ENCODE results near the gene BTBD8. TPM values are rescaled to one million over a fixed set of nuclear protein-coding genes. Genes with fewer than 3 reads are reported as not detected.
"Not testable (repeated sequence)": the region's sequence is repeated elsewhere in the genome, so short reads cannot be mapped to it uniquely, and the experiment has no call there.

BTBD8 gene
- 0.43 and 3.6 TPM in 2 replicates for total RNA-seq (2014; rRNA removed; shearing (Covaris generic); ENCODE audit: low replicate concordance)

DNA sequence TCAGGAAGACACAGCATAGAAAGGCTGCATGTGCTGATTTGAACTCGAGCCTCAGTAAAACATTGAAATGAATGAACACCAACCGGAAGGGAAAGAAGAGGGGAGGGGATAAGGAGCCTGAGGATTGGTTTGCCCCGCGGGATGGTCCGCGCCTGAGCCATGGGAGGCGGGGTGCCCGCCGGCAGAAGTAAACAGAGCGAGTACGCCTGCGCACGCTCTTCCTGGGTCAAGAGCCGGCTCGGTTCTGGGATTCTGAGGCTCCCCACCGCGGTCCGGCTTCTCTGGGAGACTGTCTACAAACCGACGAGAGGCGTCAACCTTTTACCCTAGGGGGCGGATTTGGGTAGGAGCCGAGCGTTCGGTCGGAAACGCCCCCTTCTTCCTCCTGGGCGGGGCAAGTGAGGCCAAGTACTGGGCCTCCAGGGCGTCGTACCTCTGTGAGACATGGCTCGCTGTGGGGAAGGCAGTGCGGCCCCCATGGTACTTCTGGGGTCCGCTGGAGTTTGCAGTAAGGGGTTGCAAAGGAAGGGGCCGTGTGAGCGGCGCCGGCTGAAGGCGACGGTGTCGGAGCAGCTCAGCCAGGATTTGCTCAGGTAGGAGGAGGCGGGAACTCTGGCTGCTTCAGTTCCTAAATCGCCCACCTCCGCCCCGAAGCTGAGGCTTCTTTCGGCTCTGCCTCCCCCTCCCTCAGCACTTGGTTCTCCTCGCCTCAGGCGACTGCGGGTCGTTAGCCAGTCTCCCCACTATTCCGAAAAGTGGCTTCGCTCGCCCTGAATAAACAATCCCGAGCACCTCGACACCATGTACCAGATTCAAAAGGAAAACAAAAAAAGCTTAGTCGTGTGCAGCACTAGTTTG lies at the start of gene BTBD8:
BTBD8 (plus strand) TSS at position 218 of the 858 bp plus-strand sequence; CDS start at position 445, 227 bp downstream.
- in situ Hi-C loops (cut with HindIII; ENCODE audit: low pct_unique_long_range_greater_than_20kb, low sequenced_read_pairs): no loop called here

DNA sequence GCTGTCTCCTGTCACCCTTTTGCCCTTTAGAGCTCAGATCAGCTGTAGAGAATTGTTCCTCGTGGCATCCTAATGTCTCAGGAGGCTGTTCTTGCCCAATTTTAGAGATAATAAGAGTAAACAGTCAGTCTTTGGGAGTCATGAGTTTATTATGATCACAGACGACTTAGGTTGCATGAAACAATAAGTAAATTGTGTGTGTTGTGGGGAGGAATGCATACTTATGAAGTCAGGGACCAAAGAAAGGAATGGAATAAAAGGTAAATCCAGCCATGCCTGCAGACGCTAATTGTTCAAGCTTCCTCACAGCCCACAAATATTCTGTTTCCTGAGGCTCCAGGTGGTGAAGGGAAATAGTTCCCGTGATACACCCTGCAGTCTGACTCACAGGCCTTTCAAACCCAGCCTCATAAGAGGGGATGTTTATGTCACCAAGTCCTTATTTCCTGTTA lies 49.5 kb upstream of the BTBD8 start:
- DNase-seq (ENCODE audit: low read depth): peak; percentile 1
- in situ Hi-C loops (cut with HindIII; ENCODE audit: low pct_unique_long_range_greater_than_20kb, low sequenced_read_pairs): no loop called here

More for the DNA sequence above, at the start of gene BTBD8:
- peak; percentile 77 for DNase-seq (ENCODE audit: low read depth)

DNA sequence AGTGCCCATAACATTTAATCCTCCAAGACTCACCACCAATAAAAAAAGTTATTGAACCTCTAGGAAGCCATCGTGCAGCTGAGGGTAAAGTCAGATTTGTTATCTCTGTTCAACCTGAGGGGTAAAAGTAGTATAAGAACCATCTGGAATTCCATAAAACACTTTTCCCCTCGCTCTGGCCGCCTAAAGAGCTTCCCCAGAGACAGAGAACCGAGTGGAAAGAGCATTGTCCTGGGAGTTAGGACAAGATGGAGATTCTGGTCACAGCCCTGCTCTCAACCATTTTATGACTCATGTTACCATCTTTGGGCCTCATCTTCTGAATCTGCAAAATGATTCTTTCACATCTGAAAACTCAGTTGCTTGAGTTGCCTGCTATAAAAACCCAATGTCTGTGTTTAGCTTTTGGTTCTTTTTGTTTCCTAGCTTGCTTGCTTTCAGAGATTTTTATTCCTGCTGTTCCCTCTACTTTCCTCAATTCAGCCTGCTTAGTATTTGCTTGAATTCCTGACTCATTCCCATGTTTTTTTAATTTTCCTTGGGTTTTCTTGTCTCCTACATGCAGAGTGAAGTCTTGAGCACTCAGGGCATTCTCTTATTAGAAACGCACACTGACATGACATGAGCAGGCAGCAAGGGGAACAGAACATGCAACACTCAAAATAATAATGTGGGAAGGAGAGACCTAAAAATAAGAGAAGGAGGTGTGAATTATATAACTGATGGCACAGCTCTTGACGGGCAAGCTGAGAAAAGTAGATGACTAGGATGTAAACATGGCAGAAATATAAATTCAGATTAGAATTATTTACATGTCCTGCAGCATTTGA lies 48.6 kb upstream of the BTBD8 start:
- DNase-seq (ENCODE audit: low read depth): no peak
- in situ Hi-C loops (cut with HindIII; ENCODE audit: low pct_unique_long_range_greater_than_20kb, low sequenced_read_pairs): no loop called here

DNA sequence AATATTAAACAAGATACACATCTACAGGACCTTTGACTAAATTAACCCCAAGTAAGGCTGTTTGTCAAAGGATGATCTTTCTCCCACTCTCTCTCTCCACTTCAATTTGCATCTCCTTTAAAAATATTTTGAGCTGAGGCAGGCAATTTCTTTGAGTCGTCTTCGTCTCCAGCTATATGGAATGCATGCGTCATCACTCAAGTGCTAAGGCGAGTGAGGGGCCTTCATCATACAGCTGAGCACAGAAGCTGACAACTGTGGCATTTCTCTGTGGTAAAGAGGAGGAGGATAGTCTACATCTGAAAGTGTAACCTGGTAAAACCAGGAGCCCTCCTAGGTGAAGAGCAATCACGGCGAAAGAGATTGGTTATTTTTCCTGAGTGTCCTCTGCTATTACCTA lies 42.7 kb upstream of the BTBD8 start:
- DNase-seq (ENCODE audit: low read depth): no peak
- in situ Hi-C loops (cut with HindIII; ENCODE audit: low pct_unique_long_range_greater_than_20kb, low sequenced_read_pairs): no loop called here

DNA sequence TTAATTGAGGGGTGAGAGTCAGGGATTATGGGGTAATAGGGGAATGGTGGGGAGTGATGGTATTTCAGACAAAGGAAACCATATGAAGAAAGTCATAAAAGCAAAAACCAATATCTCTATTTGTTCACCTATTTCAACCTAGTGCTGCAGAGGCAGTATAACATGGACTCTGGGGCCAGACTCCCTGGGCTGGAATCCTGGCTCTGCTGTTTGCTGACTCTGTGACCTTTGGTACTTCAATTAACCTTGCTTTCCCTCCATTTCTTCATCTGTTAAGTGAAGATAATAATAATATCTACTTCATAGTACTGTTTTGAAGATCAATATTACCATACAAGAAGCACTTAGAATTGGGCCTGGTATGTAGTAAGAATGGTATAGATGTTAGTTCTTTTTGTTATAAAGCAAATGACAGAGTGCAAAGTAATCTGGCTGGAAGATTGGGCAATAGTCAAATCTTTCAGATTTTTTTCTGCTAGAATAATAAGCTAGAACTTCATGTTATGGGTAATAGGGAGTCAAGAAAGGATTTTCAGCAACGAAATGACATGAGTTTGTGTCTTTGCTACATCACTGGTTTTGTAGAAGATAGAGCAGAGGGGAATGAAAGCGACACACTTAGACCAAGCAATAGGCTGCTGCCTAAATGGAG lies 41.3 kb upstream of the BTBD8 start:
- DNase-seq (ENCODE audit: low read depth): no peak
- in situ Hi-C loops (cut with HindIII; ENCODE audit: low pct_unique_long_range_greater_than_20kb, low sequenced_read_pairs): no loop called here

DNA sequence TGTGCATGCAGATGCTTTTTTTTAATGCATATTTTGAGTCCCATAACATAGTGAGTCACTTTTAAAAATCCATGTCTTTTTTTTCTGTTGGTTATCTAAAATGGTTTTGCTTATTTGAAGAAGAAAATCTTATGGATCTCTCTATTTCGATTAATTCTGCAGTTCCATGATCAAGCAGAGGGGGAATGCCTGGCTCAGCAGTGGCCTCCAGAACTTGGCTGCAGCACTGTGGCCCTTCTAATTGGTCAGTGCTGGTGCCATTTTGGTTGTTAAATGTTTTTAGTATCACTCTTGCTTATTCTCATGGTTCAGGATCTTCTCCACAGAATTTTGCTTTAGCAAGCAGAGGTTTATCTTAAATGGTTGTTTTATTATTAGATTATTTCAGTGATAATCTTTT lies 39.2 kb upstream of the BTBD8 start:
- in situ Hi-C loops (cut with HindIII; ENCODE audit: low pct_unique_long_range_greater_than_20kb, low sequenced_read_pairs): no loop called here
- DNase-seq (ENCODE audit: low read depth): no peak

DNA sequence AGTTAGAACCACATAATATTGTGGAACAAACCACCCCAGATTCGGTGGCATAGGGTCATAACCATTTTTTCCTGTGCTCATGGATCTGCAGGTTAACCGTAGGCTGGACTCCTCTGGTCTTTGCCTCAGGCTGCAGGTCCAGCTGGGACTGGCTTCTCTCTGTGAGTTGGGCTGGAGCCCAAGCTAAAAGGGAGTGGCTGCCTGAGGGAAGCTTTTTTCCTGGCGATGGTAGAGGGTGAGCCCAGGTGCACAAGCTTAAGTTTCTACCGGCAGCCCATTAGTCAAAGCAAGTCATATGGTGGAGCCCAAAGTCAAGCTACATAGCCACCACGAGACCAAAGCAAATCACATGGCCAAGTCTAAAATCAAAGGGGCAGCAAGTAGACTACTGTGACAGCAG lies 36.5 kb upstream of the BTBD8 start:
- DNase-seq (ENCODE audit: low read depth): no peak
- in situ Hi-C loops (cut with HindIII; ENCODE audit: low pct_unique_long_range_greater_than_20kb, low sequenced_read_pairs): no loop called here

DNA sequence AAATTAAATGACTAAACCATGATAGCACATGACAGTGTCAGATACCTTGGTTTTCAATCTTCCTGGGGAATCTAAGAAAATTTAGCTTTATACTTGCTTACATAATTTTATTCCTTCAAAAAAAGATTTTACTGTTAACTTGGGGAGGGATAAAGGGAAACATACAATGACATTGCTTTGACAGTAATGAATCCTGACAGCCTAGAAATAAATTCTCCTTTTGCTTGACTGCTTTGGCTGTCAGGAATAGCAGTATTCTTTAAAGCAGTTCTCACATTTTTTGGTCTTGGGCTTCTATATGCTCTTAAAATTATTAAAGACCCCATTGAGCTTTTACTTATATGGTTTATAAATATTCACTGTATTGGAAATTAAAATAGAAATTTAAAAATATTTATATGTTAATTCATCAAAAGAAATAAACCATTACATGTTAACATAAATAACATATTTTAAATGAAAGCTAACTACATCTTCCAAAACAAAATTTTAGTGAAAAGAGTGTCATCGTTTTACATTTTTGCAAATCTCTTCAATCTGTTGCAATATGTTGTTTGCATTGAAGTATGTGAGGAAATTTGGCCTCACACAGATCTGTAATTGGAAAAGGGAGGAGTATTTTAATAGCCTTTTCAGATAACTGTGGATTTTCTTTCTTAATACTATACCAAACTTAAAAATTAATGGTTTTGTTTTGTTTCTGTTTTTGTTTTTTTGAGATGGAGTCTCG lies 34.2 kb upstream of the BTBD8 start:
- in situ Hi-C loops (cut with HindIII; ENCODE audit: low pct_unique_long_range_greater_than_20kb, low sequenced_read_pairs): no loop called here
- DNase-seq (ENCODE audit: low read depth): no peak

DNA sequence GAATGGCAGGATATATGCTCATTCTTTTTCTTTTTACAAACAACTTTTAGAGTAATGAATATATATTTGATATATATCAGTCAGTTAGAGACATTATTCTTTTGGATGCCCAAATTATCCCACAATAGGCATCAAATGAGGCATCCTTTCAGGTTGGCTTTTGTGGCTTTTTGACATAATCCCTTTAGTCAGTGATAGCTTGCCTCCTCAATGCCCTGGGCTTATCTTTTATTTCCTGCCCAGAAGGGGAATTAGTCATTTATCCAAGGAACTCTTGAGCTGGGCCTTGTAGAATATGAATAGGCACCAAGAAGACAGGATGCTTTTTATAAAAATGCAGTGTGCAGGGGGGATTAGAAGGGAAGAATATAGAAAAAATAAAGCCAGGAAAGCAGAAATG lies 28.2 kb upstream of the BTBD8 start:
- no peak for DNase-seq (ENCODE audit: low read depth)
- in situ Hi-C loops (cut with HindIII; ENCODE audit: low pct_unique_long_range_greater_than_20kb, low sequenced_read_pairs): no loop called here

DNA sequence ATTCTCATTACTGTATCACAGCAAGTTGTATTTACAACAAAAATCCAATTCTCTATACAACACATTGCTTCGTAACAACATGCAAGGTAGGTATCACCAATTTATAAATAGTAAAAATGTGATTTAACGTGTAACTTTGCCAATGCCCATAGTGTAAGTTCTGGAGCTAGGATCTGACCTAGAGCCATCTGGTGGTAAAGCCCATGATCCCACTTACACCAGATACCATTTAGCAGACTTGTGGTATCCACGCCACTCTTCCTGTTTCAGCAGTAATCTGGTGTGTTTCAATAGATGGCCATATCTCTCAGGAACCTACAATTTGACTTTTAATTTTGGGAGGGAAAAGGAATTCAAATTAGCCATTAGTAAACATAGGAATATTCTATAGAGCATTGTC lies 15.1 kb upstream of the BTBD8 start:
- no peak for DNase-seq (ENCODE audit: low read depth)
- in situ Hi-C loops (cut with HindIII; ENCODE audit: low pct_unique_long_range_greater_than_20kb, low sequenced_read_pairs): no loop called here

DNA sequence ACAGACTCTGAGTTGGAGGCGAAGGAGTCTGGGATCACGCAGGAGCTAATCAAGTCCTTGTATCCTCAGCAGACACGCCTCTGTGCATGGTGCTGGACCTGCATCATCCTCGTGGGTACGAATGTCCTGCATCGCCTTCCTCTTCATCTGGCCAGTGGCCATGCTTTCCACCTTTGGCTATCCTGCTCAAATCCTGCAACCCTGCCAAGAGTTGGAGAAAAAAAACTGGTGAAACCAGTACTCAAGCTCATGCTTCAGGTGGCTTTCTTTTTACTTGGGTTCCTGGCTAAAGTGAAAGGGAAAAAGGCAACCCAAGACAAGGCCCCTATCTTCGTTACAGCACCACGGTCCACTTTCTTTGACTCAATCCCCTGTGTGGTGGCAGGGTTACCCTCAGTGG lies 13.8 kb upstream of the BTBD8 start:
- in situ Hi-C loops (cut with HindIII; ENCODE audit: low pct_unique_long_range_greater_than_20kb, low sequenced_read_pairs): no loop called here
- no peak for DNase-seq (ENCODE audit: low read depth)

DNA sequence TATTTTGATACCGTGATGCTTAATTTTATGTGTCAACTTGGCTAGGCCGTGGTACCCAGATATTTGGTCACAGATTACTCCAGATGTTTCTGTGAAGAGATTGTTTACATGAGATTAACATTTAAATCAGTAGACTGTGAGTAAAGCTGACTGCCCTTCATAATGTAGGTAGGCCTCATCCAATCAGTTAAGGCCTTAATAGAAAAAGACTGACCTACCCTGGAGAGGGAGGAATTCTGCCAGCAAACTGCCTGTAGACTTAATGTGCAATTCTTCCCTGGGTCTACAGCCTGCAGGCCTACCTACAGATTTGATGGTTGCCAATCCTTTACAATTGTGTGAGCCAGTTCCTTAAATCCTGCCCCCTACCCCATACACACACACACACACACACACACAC lies 9.3 kb upstream of the BTBD8 start:
- no peak for DNase-seq (ENCODE audit: low read depth)
- in situ Hi-C loops (cut with HindIII; ENCODE audit: low pct_unique_long_range_greater_than_20kb, low sequenced_read_pairs): no loop called here

DNA sequence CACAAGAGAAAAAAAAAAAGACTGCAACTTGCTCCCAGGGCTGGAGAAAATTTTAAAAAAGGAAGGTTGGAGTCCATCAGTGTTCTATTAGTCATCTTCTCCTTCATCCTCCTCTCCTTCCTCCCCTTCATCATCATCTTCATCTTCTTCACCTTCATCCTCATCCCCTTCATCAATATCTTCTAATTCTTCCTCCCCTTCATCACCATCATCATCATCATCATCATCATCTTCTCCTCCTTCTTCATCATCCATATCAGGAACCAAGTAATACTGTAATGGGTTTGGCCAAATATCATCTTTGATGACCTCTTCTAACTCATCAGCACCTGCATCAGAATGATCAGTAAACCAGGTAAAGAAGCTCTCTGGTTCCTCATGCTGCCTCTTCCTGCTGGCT lies 5.7 kb upstream of the BTBD8 start:
- in situ Hi-C loops (cut with HindIII; ENCODE audit: low pct_unique_long_range_greater_than_20kb, low sequenced_read_pairs); DNase-seq (ENCODE audit: low read depth): not testable (repeated sequence)

DNA sequence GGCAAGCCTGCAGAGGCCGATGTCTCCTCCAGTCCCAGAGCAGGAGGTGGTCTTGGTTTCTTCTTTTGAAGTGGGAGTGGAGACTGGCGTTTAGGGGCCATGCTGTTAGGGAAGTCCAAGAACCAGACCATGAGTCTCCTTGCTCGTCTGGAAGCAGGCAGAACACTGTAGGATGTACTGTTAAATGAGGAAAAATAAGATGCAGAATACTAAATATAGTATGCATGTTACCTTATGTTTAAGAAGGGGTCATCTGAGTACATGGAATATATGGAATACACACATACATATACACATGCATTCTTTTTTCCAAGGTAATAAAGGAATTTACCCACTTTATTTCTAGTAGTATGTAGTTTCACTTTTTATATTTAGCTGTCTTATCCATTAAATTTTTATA lies 4.8 kb upstream of the BTBD8 start, which contains the start of gene SETSIP:
SETSIP (minus strand) TSS at position 101 of the 400 bp plus-strand sequence; CDS start at position 101, 0 bp downstream.
- no peak for DNase-seq (ENCODE audit: low read depth)
- in situ Hi-C loops (cut with HindIII; ENCODE audit: low pct_unique_long_range_greater_than_20kb, low sequenced_read_pairs): no loop called here

DNA sequence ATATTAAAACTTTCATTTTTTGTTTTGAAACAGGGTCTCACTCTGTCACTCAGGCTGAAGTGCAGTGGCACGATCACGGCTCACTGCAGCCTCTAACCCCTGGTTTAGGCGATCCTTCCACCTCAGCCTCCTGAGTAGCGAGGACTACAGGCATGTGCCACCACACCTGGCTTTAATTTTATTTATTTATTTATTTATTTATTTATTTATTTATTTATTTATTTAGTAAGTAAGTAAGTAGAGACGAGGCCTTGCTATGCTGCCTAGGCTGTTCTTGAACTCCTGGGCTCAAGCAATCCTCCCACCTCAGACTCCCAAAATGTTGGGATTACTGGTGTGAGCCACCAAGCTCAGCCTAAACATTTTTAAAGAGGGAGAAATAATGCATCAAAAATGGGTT lies 3.8 kb upstream of the BTBD8 start:
- no peak for DNase-seq (ENCODE audit: low read depth)
- in situ Hi-C loops (cut with HindIII; ENCODE audit: low pct_unique_long_range_greater_than_20kb, low sequenced_read_pairs): no loop called here

DNA sequence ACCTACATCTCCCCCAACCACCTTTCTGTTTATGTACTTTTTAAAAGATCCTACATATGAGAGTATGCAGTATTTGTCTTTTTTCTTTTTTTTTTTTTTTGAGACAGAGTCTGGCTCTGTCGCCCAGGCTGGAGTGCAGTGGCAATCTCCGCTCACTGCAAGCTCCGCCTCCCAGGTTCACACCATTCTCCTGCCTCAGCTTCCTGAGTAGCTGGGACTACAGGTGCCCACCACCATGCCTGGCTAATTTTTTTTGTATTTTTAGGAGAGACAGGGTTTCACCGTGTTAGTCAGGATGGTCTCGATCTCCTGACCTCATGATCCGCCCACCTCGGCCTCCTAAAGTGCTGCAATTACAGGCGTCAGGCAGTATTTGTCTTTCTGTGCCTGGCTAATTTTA lies 2.1 kb upstream of the BTBD8 start:
- in situ Hi-C loops (cut with HindIII; ENCODE audit: low pct_unique_long_range_greater_than_20kb, low sequenced_read_pairs); DNase-seq (ENCODE audit: low read depth): not testable (repeated sequence)

DNA sequence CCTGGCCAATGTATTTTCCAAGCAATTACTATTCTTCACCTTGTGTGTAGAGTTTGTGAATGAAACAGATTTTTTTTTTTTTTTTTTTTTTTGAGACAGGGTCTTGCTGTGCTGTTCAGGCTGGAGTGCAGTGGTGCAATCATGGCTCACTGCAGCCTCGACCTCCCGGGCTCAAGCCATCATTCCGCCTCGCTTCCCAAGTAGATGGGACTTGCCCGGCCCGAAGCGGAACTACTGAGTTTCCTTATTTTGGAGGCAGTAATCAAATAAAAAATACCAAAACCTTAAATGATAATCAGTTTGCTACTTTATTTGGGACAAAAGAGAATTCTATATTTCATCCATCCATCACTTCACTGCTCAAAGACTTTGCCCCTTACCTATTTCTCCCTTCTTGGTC lies 704 bp upstream of the BTBD8 start:
- in situ Hi-C loops (cut with HindIII; ENCODE audit: low pct_unique_long_range_greater_than_20kb, low sequenced_read_pairs): no loop called here
- no peak for DNase-seq (ENCODE audit: low read depth)

DNA sequence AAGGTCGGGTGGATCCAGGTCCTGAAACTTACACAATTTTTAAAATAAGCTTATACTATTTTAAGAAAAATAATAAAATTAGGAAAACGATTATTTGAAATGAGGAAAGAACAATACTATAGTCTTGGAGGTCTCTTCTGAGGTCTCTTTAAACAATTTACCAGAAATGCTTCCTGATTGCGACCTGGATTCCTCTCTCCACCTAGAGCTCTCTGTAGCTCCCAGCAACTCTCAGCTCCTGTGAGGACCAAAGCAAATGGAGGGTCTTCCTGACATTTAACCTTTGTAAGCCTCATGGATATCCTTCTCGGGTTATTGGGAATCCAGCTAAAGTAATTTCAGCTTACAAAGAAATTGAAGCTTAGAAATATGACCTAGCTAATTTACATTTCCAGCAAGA lies 886 bp downstream of the BTBD8 start:
- in situ Hi-C loops (cut with HindIII; ENCODE audit: low pct_unique_long_range_greater_than_20kb, low sequenced_read_pairs): no loop called here

More for the DNA sequence above, 886 bp downstream of the BTBD8 start:
- DNase-seq (ENCODE audit: low read depth): no peak

All from Caki2 (cell line).